ENCODE measurements around the gene ANO4.

DNA sequence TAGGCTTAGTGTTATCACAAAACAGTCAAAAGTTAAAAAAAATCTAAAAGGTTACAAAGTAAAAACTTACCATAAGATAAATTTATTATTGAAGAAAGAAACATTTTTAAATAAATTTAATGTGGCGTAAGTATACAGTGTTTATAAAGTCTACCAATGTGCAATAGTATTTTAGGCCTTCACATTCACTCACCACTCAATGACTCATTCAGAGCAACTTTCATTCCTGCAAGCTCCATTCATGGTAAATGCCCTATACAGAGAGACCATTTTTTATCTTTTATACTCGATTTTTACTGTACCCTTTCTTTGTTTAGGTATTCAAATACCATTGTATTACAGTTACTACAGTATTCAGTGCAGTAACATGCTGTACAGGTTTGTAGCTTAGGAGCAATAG is 124.5 kb downstream of the ANO4 start:
- TF ChIP-seq EZH2 (IDR thresholded peaks at IDR 0.05; ENCODE audit: low read length), result no peak
- TF ChIP-seq, protein P1, sequence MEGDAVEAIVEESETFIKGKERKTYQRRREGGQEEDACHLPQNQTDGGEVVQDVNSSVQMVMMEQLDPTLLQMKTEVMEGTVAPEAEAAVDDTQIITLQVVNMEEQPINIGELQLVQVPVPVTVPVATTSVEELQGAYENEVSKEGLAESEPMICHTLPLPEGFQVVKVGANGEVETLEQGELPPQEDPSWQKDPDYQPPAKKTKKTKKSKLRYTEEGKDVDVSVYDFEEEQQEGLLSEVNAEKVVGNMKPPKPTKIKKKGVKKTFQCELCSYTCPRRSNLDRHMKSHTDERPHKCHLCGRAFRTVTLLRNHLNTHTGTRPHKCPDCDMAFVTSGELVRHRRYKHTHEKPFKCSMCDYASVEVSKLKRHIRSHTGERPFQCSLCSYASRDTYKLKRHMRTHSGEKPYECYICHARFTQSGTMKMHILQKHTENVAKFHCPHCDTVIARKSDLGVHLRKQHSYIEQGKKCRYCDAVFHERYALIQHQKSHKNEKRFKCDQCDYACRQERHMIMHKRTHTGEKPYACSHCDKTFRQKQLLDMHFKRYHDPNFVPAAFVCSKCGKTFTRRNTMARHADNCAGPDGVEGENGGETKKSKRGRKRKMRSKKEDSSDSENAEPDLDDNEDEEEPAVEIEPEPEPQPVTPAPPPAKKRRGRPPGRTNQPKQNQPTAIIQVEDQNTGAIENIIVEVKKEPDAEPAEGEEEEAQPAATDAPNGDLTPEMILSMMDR (optimal IDR thresholded peaks at IDR 0.05 in 1 of 3, IDR thresholded peaks at IDR 0.05 in 1 of 3, conservative IDR thresholded peaks at IDR 0.05 in 1 of 3; ENCODE audit: extremely low read depth in 1 of 3, insufficient read depth in 2 of 3, low read length in 3 of 3), result no peak

Measured in keratinocyte (primary cell).